HG03378 (cell line): Measurements from ENCODE around the gene FAM20B.
"Not testable (repeated sequence)": the region's sequence is repeated elsewhere in the genome, so short reads cannot be mapped to it uniquely, and the experiment has no call there.

ENCODE experiments used
- ATAC-seq: cut with Tn5 transposase; IDR thresholded peaks from one replicate; pipeline ENCODE4 v1.9.1; 2021; ENCODE audit warnings: mild to moderate bottlenecking, moderate library complexity; ENCODE audit not compliant: unreplicated experiment

The FAM20B gene, protein sequence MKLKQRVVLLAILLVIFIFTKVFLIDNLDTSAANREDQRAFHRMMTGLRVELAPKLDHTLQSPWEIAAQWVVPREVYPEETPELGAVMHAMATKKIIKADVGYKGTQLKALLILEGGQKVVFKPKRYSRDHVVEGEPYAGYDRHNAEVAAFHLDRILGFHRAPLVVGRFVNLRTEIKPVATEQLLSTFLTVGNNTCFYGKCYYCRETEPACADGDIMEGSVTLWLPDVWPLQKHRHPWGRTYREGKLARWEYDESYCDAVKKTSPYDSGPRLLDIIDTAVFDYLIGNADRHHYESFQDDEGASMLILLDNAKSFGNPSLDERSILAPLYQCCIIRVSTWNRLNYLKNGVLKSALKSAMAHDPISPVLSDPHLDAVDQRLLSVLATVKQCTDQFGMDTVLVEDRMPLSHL

DNA sequence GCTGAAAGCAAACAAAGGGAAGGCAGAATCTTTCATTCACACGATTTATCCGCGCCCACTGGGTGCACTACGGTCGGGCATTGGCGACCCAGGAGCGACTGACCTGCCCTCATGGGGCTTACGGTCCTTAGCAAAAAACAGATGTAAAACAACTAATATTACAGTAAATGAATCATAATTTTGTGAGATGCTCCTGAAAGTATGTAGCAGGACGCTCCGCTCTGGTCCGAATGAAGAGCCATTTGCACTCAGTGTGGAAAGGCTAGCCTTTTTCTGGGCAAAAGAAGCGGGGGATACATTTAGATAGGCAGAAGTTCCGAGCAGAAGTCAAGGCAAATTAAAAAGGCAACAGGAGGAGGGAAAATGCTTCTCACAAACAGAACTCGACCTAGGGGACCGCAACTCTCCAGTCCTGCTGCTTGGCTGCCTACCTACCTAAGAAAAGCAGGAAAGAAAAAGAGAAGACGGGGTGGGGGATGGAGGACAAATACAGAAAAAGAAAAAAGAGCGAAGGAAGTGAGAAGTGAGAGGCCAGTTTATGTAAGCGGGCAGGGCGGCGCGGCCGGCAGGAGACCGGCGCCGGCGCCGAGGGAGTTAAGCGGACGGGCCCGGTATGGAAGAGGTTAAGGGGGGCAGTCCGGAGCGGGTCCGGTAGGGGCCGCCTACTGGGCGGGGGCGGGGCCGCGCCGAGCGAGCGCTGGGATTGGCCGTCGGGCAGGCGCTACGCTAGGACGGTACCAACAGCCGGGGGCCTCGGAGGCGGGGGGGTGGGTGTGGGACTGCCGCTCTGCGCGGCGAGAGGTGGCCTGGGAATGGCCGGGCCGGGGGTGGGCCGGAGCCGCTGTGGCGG lies at the start of gene FAM20B:
Gene FAM20B, plus strand, starts transcription at position 770 of the 850 bp plus-strand sequence. CDS start 17,954 bp downstream, outside the sequence.
- peak; percentile 58 for ATAC-seq

DNA sequence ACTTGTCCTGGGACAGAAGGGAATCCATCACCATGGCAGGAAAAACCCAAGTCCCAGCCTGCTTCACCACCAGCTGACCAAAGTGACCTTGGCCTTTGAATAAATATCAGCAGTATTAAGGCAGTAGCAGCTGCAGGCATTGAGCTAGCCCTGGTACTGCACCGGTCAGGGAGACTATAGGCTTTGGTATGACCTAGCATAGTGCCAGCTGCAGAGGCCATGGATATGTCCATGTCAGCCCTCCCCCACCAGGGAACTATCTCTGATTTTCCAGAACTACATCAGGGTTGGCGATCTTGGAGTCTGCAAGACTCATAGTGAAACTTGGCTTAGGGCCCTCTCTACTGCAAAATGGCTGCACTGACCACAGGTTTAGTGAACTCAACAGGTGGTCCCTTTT lies 49.2 kb upstream of the FAM20B start:
- no peak for ATAC-seq

DNA sequence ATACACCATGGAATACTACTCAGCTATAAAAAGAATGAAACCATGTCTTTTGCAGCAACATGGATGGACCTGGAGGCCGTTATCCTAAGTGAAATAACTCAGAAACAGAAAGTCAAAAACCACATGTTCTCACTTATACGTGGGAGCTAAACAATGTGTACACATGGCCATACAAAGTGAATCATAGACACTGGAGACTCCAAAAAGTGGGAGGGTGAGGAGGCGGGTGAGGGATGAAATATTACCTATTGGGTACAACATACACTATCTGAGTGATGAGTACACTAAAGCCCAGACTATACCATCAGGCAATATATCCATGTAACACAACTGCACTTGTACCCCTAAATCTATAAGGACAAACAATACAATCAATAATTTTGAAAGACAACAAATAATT lies 39.5 kb upstream of the FAM20B start:
- no peak for ATAC-seq

DNA sequence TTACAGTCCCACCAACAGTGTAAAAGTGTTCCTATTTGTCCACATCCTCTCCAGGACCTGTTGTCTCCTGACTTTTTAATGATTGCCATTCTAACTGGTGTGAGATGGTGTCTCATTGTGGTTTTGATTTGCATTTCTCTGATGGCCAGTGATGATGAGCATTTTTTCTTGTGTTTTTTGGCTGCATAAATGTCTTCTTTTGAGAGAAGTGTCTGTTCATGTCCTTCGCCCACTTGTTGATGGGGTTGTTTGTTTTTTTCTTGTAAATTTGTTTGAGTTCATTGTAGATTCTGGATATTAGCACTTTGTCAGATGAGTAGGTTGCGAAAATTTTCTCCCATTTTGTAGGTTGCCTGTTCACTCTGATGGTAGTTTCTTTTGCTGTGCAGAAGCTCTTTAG lies 37.5 kb upstream of the FAM20B start:
- not testable (repeated sequence) for ATAC-seq

DNA sequence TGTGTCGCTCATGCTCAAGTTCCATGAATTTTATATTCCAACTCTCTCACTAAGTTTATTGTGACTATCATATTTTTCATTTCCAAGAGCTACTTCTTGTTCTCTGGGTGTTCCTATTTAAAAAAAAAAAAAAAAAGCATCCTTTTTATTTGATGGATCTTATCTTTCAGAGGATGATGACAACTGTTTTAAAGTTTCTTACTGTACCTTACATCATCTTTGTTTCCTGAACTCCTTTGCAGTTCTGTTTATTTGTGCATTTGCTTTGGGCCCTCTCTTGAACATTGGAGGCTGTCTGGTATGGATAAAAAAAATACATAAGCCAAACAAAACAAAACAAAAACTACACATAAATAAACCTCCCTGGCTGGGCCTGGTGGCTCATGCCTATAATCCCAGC lies 32.1 kb upstream of the FAM20B start:
- ATAC-seq = no peak

DNA sequence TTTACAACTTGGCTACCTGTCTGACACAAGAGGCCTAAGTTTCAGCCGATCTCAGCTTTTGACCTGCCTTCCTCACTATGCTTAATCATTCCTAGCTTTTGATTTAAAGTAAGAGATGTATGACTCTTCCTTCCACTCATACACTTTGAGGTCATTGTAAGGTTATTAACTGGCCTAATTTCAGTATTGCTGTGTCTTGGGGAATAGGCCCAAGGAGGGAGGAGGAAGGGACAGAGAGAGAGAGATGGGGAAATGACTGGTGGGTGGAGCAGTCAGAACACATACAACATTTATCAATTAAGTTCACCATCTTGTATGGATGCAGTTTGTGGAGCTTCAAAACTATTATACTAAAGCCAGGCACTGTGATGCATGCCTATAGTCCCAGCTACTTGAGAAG lies 28.3 kb upstream of the FAM20B start:
- ATAC-seq = no peak

DNA sequence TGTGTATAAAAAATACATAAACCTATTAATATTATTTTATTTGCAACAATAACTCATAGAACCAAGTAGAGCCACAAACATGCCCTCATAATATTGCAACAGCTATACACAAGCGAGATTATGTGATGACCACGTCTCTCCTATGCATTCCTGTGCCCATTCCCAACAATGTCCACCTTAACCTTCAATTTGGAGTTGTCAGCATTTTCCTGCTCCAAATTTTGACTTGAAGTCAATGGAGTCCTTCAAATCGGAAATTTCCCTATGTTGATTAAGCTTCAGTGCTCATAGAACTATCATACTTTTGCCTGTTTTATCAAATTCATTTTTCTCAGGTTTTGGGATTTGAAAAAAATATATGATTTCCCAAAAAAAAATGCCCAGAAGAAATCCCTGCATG lies 27.4 kb upstream of the FAM20B start:
- ATAC-seq = no peak

DNA sequence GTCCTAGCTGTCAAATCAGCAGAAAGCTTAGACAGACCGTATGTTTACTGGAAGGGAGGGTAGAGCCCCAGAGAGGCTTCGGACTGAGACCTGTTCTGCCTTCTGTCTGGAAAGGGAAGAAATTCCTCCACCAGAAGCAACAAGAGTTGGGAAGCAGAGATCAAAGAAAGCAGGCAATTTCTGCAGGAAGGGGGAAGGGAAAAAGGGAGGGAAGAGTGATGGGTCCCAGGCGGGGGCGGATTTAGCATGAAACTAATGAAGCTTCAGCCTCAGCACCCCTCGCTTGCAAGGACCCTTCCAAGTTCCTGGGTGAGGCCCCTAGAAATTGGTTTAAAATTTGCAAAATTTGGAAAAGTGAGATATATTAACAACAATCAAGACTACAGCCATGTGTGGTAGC lies 26.6 kb upstream of the FAM20B start:
- ATAC-seq = no peak

DNA sequence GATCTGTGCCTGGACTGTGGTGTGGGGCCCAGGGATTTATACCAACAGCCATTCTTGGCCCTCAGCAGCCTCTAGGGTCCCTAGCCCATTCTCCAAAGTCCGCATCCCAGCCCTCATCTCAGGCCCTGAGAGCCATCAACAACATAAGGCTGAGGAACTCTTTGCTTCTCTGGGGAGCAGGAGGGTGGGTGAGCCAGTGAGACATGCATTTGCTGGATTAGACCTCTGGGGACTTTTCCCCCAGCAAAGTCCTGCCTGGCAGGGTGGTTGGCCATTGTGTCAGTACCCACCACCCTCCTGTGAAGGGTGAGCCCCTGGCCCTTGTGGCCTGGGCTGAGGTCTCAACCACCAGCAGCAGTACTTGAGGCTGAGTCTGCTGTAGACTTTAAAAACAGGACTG lies 24.2 kb upstream of the FAM20B start:
- ATAC-seq = no peak

DNA sequence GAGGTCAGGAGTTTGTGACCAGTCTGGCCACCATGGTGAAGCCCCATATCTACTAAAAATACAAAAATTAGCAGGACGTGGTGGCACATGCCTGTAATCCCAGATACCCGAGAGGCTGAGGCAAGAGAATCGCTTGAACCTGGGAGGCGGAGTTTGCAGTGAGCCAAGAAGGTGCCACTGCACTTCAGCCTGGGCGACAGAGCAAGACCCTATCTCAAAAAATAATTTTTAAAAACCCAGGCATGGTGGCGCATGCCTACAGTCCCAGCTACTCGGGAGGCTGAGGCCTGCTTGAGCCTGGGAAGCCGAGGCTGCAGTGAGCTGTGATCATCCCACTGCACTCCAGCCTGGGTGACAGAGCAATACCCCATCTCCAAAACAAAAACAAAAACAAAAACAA lies 23.6 kb upstream of the FAM20B start:
- ATAC-seq = not testable (repeated sequence)

DNA sequence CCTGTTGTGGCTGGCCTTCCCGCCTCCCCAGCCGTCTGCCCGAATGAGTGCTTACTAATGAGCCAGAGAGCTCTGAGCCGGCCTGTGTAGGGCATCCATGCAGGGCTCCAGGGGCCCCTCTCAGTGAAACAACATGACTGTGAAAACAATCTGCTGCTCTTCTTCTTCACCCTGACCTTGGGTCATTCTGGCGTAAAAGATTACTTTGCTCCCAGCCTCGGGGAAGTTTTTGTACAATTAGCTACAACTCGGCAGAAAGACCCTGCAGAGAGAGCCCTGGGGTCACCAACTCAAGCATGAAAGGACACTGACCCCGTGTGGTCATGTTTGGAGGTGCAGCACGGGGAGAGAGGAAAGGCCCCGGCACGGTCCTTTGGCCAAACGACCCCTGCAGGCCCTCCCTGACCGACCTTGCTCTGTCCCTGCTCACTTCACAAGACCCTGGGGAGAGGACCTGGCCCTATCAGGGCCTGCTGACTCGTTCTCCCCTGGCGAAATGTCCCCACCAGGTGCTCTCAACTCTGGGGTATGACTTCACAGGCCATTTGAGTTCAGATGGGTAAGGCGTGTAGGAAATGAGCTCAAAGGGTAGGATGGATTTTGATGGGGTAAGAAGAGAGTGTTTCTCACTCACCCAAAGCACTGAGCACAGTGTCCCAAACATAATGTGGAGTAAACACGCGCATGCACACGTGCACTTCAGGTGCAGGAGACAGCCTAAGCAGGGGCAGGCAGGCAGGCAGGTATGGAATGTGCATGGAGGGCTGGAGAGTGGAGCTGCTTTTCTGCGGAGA lies 22.9 kb upstream of the FAM20B start:
- ATAC-seq = peak; percentile 83

DNA sequence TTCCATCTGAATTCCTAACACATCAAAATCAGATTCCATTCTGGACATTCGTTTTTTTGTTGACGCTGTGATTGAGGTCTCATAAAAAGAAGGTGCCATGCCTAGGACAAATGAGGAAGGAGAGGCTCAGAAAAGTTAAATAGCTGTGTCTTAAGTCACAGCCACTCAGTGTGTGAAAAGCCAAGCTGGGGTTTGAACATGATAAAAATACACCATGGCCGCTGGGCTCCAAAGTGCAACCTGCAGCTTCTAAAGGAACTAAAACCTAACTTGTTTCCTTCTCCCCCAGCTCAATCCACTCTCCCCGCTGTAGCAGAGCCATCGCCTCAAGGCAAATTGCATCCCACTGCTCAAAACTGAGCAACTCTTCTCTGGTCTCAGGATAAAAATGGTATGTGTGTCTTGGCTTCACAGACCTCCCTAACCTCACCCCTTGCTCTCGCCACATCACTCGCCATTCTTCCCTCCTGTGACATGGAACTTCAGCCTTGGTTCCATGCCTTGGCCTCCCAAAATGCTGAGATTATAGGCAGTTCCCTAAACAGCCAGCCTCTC lies 22.1 kb upstream of the FAM20B start:
- ATAC-seq = no peak

DNA sequence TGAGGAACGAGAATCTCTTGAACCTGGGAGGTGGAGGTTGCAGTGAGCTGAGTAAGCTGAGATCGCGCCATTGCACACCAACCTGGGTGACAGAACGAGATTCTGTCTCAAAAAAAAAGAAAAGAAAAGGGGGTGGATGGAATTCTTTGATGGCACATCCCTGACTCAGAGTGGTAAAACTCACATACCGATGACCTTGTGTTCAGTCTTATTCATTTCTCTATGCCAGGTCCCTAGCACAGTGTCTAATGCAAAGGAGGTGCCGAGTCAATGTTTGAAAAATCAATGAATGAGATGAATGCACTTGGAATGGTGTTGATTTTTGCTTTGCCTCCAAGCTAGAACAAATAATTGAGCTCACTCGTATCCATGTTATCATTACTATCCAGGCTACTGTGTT lies 18.5 kb upstream of the FAM20B start:
- ATAC-seq = no peak

DNA sequence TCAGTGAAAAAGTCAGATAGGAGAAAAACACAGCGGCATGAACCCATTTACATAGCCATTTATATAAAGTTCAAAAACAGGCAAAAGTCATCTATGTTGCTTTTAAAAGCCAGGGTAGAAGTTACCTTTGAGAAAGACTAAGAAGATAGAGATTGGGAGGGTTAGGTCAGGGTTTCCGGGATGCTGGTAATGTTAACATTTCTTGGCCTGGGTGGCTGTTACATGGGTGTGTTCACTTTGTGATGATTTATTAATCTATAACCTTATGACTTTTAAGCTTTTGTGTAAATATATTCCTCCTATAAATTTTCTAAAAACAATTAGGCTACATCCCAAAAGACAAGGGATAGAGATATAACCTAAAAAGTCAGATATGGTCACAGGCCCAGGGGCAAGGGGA lies 15.0 kb upstream of the FAM20B start:
- no peak for ATAC-seq

DNA sequence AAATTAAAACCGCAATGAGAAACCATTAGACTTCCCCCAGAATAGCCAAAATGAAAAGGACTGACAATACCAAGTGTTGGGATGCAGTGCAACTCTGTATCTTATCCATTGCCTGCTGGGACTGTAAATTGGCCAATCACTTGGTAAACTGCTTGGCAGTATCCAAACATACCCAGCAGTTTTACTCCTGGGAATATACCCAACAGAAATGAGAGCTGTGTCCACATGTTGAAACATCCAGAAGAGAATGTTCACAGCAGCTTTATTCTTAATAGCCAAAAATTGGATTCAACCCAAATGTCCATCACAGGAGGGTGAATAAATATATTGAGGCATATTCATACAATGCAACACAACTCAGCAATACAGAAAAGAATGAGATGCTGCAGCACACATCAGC lies 13.7 kb upstream of the FAM20B start:
- no peak for ATAC-seq

DNA sequence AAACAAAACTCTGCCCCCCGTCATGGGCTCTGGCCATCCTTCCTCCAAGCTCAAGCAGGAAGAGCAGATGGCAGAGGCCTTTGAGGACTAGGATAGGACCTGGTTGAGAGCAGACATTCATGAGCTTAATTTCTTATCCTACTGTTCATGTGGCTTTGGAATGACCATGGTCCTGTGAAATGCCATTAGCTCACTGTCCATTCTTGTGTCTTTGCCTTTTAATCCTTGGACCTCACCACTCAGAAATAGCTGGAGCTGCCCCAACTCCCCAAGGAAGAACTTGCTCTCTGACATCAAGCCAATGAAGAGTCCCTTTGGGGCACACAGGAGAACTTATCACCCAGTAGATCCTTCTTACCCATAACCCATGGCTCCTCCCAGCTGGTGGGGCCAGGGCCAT lies 11.6 kb upstream of the FAM20B start:
- ATAC-seq = no peak

DNA sequence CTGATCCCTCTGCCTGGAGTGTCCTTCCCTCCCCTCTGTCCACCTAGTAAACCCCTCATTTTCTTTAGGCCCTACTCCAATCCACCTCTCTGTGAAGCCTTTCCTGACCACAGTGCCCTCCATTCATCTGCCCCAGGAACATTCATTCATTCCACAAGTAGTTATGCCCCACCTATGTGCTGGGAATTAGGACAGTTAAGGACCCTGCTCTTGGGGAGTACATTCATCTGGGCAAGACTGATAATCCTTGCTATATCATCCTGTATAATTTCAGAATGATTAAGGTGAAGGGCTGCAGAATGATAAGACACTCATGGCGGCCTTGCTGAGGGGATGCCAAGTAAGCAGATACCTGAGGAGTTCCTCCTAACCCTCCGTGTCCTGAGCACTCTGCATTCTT lies 10.3 kb upstream of the FAM20B start:
- no peak for ATAC-seq

DNA sequence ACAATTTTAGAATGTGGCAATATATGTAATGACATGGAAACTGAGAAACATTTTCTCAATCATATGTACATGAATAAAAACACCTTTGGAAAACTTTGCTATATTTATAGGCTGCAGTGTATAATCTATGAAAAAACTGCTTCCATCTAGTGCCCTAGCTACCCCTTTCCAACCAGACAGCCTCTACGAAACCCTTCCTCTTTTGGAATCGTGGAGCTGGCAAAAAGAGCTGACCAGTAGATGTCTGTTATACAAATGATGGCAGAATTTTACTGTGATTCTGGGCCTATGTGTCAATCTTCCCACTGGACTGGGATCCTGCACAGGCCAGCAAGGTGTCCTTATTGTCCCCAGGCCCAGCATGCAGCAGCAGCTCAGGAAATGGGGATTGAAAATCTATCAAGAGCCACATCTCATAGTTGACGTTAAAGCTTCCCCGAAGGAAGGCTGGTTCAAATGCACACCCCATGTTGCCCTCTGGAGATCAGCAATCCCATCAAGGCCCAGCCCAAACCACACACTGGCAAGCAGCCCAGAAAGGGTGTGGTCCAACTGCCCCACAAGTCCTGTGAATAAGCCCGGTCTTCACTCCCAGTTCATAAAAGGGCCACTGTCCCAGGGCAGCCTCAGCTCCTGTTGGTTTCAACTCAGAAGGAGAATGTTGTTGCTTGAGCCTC lies 8.8 kb upstream of the FAM20B start:
- no peak for ATAC-seq

DNA sequence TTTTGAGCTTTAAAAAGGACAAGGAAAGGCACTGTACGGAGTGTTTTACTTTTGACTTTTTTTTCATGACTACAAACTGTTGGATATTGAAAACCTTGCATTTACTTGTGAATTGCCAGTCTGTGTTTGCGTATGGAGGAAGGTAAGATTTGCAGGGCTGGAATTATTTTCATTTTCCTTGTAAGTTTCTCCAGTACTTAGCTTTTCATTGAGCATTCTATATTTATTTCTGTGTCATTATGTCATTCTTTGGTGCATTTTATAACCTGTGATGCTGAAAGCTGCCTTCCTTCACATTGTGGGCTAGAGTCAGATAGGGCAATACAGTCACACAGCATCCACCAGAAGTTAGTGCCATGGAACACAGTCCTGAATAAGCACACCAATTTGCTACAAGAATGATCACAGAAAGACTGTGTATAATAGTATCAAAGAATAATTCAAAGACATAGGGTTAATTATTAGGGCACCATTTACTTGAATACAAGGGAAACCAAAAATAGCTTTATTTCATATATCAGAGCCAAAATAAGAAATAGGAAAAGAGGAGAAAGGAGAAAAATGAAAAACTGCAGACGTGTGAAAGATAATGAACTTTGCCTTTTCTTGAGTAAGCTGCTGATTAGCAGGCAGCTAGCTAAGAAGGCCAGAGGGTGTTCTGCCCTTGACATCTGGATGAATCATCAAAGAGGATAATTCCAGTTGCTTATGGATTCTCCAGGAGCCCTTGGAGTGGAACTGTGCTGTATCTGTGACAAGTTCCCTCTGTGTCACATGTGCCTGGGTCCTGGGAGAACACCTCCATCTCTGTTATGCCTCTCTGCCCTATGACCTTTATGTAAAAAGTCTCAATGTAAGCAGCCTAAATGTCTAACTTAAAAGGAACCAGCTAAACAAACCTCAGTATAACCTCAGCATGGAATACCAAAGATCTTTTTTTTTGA lies 8.0 kb upstream of the FAM20B start:
- ATAC-seq = no peak
